ENCODE results near the gene PHYHIPL.

Gene PHYHIPL

DNA sequence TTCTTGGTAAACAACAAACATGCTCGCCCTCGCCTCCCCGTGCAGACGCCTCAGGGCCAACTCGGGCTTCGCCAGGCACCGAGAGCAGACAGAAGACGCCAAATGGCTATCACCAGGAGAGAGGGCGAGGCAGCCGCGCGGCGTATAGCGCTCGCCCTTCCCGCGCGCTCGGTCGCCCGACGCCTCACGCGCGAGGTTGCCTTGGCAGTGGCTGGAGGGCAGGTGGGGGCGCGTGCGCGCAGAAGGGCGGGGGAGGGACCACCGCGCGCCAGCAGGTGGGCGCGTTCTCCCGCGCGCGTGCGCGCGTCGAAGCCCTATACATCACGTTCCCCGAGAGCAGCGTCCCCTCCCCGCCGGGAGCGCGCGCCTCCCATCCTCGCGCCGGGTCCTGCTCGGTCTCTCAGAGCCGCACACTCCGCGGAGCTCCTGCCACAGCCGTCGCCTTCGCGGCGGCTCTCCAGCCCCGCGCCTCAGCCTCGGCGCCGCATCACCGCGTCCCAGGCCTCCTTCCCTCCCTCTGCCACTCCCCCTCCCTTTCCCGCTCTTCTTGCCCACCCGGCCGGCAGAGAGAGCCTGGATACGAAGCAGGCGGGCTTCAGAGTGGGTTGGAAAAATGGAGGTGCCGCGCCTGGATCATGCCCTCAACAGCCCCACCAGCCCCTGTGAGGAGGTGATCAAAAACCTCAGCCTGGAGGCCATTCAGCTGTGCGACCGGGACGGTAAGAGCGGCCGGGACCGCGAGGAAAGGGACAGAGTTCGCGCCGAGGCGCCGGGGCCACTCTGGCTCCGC is at the start of gene PHYHIPL:
Gene PHYHIPL, plus strand, starts transcription at position 403 of the 790 bp plus-strand sequence. Its CDS starts 211 bp downstream, at position 614.
- peak; percentile 34 for DNase-seq

DNA sequence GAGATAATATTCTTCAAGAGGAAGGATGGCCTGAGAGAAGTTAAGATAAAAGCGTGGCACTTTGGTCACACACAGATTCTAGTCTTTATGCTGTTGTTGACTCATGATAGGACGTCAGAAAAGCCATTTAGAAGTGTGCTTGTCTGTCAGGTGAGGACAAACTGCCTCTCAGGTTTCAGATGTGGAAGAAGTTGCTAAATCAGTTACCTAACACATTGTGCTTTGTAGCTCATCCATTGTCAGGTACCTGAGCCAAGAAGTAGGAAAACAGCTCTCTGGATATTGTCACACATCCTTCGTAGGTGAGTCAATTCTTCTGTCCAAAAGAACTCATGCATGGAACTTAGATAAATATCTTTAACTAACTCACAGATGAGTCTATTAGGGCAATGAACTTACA is 49.5 kb upstream of the PHYHIPL start:
- DNase-seq, result no peak

DNA sequence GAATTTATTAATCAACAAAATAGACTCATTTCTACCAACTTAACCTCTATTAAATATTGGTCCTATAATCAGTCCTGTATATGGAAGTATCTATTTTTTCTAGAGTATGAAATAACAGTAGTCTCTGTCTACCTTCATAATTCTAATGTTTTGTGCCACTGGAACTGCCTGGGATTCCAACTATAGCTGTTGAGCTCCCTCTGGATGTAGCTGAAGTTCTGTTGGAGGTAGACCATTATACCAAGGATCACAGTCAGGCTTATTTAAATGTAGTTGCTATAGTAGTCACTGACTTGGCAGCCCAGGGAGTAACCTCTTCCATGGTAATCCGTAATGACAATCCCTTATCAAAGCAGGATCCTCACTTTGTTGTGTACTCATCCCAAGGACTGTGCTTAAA is 48.5 kb upstream of the PHYHIPL start:
- no peak for DNase-seq

DNA sequence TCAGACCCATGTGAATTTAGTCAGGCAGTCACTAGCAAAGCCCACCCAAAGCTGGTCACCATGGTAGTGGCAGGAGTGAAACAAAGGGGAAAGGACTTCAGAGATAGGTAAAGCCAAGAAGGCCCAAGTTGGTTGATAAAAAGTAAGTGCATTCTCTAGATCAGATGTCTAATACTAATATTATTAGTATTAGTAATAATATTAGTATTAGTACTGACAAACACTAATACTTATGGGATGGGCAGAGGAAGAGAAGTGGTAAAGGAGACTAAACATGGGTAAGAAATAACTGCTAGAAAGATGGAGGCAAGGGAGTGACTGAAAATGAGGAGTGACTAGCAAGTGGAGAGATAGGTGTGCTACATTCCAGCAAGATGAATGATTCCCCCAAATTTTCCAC is 46.6 kb upstream of the PHYHIPL start:
- no peak for DNase-seq

DNA sequence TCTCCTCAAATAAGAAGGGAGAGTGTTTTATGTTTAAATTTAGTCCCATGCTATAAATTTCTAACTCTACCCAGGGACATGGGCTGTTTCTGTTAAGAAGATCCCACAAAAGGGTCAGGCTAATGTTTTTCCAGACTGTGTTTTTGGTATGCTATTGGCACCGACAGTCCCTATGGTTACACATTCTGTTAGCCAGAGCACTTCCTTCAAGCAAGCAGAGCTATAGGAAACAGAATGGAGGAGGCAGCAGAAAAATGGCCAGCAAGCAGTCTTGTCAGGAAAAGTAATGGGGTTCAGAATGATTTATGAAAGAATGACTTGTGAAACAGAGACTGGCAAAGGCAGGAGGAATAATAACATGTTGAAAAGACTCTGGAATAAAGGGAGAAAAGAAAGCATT is 44.8 kb upstream of the PHYHIPL start:
- no peak for DNase-seq

DNA sequence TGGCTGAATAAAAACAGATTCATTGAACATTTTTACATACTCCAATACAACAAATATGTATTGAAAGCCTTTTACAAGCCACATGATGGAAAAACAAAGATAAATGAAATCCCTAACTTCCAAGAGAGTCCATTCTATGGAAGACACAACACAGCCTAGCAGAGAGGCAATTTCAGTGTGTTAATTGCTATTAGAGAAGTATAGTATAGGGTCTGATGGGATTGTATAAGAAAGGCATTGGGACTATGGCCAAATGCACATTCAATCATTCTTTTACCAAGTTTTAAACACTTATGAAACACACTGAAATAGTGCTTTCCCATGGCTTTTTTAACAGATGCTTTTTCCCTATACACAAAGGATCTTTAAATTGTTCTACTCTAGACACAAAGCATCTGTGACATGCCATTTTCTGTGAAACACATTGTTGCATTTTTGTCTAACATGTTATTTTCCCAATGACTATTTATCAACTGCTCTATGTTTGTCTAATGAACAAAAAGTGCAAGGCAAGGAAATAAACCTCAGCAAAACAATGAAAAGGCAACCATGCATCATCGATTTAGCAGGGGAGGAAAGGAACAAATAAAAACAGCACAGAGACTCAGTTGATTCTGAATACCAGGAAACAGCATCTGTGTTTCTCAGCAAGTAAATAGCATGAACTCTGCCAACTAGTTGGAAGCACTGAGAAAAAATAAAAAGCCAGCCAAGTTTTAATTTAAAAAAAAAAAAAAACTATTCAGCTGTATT is 42.4 kb upstream of the PHYHIPL start:
- no peak for DNase-seq

DNA sequence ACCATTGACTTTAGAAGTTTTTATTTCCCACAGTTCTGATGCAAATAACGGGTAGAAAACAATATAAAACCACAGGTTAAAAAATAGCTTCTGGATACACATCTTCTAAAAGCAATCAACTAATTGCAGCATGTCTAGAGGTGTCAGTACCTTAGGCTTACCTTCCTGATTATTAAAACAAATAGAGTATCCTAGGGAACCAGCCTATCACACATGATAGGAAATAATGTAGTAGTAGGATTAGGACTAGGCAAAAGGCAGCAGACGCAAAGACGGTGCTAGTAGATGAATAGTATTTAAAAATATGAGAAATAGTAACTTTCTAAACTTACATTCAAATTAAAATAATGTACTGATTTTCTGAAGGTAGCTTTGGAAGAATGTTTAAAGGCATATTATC is 41.7 kb upstream of the PHYHIPL start:
- DNase-seq, result no peak

DNA sequence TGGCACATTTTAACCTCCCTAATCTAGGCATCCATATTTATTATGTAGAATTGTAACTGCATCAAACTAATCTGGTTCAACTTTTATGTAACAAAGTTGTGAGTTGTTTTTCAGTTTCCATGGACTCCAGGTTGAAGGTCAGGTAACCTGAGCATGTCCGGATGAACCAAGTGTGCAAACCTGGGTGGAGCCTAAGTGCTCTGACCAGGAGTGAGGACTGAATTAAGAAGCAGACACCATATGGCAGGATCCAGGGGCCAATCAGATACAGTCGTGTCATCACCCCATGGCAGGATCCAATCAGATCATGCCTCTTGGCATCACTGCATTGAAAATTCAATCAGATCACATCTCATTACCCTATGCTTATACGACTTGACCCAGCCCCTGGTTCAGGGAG is 41.2 kb upstream of the PHYHIPL start:
- DNase-seq, result no peak

DNA sequence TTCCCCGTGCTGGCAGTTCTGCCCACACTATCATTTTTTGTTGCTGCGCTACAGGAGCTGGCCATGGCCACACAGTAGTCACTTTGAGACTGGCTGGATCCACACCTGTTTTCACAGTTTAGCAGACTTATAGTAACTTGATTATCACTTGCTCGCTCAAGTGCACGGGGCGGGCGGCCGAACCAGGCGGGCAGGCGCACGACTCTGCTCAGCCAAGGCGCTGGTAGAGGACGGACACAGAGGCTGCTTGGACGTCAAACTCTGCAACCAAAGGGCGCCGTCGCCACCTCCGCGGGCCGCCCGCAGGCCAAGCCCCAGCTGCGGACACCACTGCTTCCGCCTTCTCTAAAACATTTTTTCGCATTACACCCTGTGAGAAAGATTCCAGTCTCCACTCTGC is 38.4 kb upstream of the PHYHIPL start:
- DNase-seq, result no peak

DNA sequence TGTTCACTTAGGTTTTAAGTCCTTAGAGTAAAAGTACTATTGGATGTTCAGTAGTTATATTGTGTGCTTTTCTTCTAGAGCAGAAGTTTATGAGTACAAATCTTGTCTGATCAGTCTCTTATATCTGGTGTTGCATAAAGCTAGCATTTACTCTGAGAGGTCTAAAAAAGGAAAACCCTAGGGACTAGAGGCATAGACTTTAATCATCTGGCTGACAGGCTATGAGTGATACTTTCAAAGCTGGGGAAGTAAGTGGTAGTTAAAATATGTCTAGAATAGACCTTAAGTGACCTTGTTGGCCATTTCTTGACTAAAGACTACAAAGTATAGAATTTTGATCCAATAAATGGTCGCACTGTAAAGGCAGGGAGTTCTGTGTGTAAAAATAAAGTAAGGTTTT is 32.9 kb upstream of the PHYHIPL start:
- no peak for DNase-seq

DNA sequence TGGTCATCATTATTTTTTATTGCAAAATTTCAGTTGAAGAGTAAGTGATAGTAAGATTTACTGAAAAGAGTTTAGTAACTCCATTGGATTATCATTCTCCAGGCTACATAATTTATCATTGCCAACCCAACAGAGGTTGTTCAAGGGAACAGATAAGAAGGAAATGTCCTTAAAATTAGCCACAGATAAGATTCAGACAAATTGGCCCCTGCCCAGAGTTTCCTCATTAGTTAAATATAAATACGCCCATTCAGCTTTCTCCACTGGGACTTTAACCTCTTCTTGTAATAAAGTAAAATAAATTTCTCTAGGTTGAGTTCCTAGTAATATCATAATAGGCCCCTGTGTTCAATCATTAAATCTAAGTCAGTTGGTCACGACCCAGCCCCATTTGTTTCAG is 27.7 kb upstream of the PHYHIPL start:
- no peak for DNase-seq

DNA sequence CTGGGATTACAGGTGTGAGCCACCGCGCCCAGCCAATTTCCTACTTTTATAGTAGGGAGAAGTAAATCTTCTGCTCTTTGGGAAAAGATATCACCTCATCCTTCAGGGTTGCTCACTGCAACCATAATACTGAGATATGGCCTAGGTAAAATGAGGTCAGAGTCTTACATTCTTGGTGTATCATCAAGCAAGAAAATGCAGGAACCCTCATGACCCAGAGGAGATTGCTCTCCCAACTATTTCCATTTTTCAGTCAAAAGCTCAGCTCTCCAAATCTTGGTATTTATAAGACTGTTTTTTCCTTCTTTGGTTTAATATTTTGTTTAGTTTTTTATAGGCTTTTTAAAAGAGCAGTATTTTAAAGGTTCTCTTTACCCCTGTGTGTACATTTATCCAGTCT is 20.9 kb upstream of the PHYHIPL start:
- no peak for DNase-seq

DNA sequence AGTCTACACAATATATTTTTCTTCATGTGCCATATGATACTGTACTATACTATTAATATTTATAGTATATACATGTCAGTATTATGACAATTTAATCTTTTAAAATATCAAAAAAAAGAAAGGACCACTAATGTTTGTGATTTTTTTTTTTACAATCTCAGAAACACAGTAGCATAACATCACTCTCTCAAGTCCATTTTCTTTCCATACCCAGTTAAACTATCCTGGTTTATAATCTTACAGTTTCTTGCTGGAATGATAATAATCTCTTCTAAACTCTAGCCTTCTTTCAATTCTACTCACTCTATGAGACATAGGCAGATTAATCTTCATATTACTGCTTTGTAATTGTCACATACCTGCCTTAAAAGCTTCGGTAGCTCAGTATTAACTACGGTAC is 8.9 kb upstream of the PHYHIPL start:
- DNase-seq, result no peak

DNA sequence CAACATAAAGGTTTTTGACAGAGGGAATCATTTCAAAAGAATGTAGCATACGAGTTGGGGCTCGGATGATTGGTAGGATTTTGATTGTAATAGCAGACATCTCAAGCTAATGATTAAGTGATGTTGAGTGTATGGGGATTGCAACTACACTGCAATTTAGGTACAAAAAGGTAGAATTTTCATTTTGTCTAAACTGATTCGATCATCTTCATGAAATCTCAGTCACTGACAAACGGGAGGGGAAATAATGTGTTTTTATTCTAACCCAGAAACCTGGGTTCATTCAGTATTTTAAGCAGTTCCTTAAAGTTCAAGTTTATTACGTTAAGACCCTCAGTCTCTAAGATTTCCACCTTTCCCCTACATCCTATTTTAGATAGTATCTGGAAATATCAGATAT is 3.9 kb upstream of the PHYHIPL start:
- DNase-seq, result no peak

DNA sequence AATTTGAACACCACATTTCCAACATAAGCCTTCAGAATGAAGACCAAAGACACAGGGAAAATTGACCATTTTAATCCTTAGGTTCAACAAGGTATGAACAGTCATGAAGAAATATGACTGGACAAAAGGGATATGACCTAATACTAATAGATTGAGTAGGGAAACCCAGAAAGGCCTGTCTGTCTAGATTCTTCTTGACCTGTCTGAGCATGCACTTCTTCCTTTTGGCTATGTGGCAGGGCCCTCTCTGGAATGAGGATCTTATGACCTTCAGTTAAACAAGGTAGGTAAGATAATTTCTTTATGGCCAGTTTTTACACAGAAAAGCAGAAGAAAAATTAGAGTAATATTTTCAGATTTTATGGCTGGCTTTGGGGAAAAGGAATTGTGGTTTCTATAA is 3.0 kb upstream of the PHYHIPL start:
- DNase-seq, result no peak

DNA sequence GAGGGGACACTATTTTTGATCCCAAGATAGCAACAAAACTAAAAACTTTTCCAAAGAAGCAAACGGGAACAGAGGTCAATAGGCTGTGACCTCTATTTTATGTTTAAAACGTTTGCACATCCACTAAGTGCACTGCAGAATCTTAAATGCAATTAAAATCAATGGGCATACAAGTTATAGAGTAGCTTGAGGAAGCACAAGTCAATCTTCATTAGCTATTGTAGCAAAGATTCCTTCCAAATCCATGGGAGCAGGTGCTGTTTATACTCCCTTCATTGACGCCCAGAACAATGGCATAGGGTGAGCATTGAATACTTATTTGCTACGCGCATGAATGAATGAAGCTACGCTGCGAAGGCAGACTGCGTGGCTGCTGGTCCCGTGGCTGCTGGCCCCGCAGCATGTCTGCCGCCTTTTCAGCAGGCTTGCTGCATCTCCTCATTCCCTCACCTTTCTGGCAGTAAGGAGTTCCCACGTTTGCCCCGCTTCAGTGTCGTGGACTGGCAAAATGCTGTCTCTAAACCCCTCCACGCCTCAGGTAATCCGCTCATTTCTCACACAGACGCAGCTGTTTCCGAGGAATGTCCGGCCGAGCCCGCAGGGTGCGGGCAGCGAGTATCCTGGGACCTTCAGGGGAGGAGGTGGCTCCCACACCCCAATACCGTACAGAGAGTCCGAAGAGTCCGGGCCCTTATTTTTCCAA is 754 bp upstream of the PHYHIPL start:
- DNase-seq, result no peak

DNA sequence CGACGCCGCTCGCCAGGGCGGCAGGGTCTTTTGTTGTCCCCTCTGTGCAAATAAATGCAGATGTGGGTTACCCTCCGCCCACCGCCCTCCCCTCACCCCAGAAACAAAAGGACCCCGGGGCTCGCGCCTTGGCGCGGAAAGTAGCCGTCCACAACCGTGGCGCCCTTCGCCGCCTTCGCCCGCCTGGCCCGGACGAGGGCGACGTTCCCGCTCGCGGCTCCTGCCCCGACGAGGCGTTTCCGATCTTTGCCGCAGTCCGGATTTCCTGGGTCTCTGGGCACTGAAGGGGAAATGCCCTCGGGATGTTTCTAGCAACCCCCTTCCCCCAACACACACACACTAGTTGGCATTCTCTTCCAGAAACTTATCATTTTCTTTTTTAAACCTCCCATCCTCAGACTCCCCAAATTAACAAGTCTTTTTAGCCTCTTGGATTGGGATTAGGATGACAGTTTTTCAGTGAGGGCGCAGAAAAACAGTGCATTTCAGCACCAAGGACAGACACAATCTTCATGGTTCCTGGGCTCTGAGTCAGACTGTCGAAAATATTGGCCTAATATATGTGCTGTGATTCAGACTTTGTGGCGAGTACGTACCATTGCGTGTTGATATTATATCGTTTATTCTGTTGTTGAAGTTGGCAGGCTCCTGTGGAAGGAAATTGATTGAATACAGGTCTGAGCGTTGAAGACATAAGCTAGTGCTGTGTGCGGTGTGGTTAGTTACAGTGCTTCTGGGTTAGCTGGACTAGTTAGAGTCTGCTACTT is 771 bp downstream of the PHYHIPL start:
- DNase-seq, result no peak

DNA sequence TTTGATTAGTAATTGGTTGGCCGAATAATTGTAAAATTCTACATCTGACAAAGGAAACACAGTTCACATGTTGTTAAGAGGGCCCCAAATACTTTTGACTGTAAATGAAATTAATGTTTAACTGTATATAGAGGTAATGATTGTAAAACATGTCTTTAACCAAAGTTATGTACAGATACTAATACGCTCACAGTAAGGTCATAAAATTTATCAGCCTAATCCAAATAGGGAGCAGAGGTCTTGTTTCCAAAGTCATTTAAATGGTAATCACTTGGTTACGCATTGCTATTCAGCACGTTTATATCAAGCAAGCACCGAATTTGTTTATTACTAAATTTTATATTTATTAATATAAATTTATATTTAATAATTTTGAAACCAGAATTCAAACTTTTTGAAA is 1.4 kb downstream of the PHYHIPL start:
- DNase-seq, result no peak

DNA sequence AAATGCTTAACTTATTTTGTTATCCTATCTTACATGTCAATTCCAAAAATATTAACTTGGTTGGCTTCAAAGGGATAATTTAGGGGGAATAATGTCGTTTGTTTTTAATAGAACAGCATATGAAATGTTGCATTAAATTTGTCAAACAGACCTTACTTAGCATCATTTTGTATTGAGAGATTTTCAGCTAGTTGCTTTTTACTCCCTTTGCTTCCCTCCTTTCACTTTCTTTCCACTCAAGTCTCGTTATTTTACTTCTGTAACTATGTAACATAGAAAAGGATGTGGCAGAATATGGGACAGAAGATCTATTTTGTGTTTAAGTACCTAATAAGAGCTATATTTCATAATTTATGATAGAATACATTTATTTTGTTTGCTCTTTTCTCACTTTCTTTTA is 2.6 kb downstream of the PHYHIPL start:
- no peak for DNase-seq

DNA sequence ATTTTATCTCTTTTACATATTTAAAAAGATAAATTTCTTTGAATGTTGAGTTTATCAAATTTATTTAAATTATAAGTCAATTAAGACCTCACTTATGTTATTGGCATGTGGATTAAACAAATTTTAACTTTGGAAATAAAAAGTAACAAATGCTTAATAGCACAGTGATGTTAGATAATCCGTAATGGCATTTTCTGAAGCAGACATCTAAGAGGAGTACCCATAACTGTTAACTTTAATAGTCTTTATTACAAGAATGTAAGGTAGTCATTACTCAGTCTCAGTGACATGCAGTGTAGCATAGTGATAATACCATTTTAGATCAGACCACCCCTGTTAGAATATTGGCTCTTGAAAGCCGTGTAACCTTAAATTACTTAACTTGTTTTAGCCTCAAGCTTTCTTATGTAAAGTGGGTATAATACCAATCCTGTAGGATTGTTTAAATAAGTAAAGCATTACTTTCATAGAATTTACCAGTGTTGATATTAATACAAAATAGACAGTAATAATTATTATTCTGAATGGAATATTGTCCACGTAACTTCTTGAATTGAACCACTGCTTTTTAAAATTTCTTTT is 4.3 kb downstream of the PHYHIPL start:
- DNase-seq, result no peak

DNA sequence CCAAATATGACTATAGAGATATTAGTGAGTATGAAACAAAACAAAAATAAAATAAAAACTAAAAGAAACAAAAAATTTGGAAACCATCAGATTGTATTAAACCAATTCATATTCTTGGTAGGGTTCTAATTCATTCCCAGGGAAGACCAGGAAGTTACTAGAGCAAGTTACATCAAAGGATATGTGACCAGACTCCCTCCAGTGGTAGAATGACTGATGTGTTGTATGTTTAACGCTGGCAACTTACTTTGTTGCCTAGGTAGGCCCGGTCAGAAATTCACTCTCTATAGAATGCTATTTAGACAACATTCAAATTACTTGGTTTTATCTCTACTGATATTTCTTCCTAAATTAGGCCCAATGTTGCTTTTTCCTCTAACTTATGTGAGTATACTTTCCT is 5.2 kb downstream of the PHYHIPL start:
- DNase-seq, result peak; percentile 11

DNA sequence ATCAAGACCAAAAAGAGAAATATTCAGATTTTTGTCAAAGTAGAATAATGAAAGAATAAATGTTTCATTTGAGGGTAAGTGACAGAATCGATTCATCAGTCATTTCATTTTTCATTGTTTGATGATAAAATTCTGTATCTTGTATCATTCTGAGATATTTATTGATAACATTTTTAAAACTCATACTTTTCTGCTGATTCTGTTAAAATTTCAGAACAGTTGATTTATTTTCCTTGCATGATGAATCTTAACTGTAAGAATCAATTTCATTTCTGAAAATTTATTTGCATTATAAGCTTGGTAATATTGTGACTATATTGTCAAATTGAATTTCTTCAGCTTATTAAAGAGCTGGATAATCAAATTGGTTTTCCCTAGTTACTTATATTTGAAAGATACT is 13.9 kb downstream of the PHYHIPL start:
- DNase-seq, result no peak

DNA sequence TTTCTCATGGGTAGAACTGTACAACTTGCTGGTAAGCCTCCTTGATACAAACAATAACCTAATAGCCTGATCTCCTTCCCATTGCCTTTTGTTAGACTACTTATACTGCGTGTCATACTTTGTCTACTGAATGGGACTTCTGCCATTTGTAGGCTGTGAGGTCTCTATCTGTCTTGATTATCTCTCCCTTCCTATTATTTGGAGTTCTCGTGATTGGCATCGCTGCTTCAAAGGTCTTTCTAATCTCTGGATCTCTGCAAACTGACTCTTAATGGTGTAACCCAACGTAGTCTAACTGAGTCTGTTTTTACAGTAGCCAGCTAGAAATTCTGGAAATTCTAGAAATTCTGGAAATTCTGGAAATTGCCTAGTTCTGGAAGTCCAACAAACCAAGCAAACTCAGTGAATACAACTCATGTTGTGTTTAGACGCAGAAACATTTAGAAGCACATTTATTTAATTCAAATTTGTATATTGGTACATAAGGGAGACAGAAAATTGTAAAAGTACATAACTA is 29.8 kb downstream of the PHYHIPL start:
- no peak for DNase-seq

Measured in NCI-H2081 treated with DMSO at 0.1 percent for 48 hours (cell line).